MCF 10A (cell line): ENCODE results near the gene FOXL1. TPM values are rescaled to one million over a fixed set of nuclear protein-coding genes. Genes with fewer than 3 reads are reported as not detected.

Experiments
- BruUV-seq: library from RNA; stranded (reverse); fragments of 400-500 nt; replicated peaks from 2 replicates; lab custom pipeline; 2021; lab: Mats Ljungman, UMichigan
- CTCF ChIA-PET: fragments of 300-600 bp; sonication (Branson Sonifier 250); formaldehyde crosslinking; extraction: SDS; loops from one replicate; lab custom pipeline; 2021; ENCODE audit warnings: antibody characterized with exemption, inconsistent platforms; lab: Yijun Ruan, JAX
- POLR2A ChIA-PET: fragments of 300-600, 350-650 bp; sonication (Branson Sonifier 250); formaldehyde crosslinking; extraction: SDS; loops from one replicate; lab custom pipeline; 2020; ENCODE audit warnings: antibody characterized with exemption, inconsistent platforms; lab: Yijun Ruan, JAX
- DNase-seq: peaks from one replicate; pipeline ENCODE4 v3.0.0-alpha.2; 2018; ENCODE audit not compliant: unreplicated experiment
- H3K27ac Mint-ChIP-seq: one replicate; pipeline ENCODE4 v1.8.0; 2022; ENCODE audit warnings: mild to moderate bottlenecking, low read depth, mixed read lengths; ENCODE audit not compliant: unreplicated experiment
- H3K27me3 Mint-ChIP-seq: one replicate; pipeline ENCODE4 v1.8.0; 2022; ENCODE audit warnings: mixed read lengths; ENCODE audit not compliant: insufficient read depth, unreplicated experiment
- H3K36me3 Mint-ChIP-seq: one replicate; pipeline ENCODE4 v1.8.0; 2022; ENCODE audit warnings: mild to moderate bottlenecking, moderate library complexity, mixed read lengths; ENCODE audit not compliant: insufficient read depth, unreplicated experiment
- H3K4me1 Mint-ChIP-seq: one replicate; pipeline ENCODE4 v1.8.0; 2022; ENCODE audit warnings: mixed read lengths; ENCODE audit not compliant: insufficient read depth, unreplicated experiment
- H3K4me3 Mint-ChIP-seq: one replicate; pipeline ENCODE4 v1.8.0; 2022; ENCODE audit warnings: mild to moderate bottlenecking, moderate library complexity, mixed read lengths; ENCODE audit not compliant: unreplicated experiment
- H3K9me3 Mint-ChIP-seq: one replicate; pipeline ENCODE4 v1.8.0; 2022; ENCODE audit warnings: mixed read lengths; ENCODE audit not compliant: unreplicated experiment
- CTCF ChIP-seq: fragments of 200-600 bp; IDR thresholded peaks from one replicate; pipeline ENCODE4 v1.8.0; 2022; ENCODE audit warnings: antibody characterized with exemption, mild to moderate bottlenecking; ENCODE audit not compliant: unreplicated experiment
- intact Hi-C: fragments of 100-400 bp; cut with micrococcal nuclease; formaldehyde crosslinking; loops from 2 replicates; pipeline ENCODE4 v1.14.1; 2022
- total RNA-seq: library from RNA; stranded (reverse); gene quantifications from 2 replicates; pipeline ENCODE4 v1.2.3, GENCODE V29; 2022

The FOXL1 gene
- total RNA-seq, 1 experiment from 2014 or later = 4.9 TPM

DNA sequence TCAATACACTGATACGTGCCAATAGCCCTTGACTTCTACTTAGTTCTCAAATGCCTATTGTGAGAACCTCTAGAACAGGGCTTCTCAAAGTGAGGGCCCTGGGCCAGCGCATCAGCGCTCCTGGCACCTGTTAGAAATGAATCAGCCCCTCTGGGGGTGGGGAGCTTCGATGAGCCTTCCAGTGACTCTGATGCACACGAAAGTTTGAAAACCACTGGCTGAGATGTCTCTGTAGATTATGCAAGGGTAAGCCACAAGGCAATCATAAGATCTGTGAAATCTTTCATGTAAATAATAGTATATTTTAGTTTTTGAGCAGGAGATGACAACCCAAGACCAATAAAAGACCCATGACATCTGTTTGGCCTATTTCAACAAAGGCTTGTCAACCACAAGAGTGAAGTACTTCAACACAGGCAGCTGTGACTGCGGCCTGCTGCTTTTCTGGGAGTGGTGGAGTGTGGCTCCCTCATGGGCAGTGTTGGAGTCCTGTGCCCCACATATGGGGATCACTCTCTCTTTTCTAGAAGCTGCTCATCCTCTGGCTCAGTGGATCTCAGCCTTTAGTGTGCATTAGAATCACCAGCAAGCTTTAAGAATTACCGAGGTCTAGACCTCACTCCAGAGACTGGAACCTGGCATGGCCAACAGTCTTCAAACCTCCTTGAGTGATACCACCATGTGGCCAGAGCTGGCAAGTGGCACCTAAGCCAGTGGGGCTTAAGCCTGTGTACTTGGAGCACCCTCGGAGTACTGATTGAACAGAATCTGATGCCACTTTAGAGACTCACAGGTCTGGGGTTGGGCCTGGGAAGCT is 29.1 kb upstream of the FOXL1 start:
- H3K36me3 Mint-ChIP-seq = peaks cover 30% of the 10 kb centered on the region
- no peaks in the 10 kb centered on the region for H3K27me3 Mint-ChIP-seq
- H3K9me3 Mint-ChIP-seq = no peaks in the 10 kb centered on the region
- TF ChIP-seq CTCF = no peak
- ChIA-PET CTCF (interaction anchor here (0.9 kb wide), 1 partner anchor 30 kb away, joined by 3 read pairs; no protein-coding TSS in a partner anchor), POLR2A (no interaction called here)
- H3K4me3 Mint-ChIP-seq = no peak overlapping the region
- H3K27ac Mint-ChIP-seq = no peak overlapping the region
- H3K4me1 Mint-ChIP-seq = no peaks in the 10 kb centered on the region
- BruUV-seq = no TSS peak
- intact Hi-C loops = no loop called here
- DNase-seq = no peak

- POLR2A ChIA-PET = no interaction called here
- Mint-ChIP-seq H3K9me3 (no peaks in the 10 kb centered on the region), H3K4me1 (no peaks in the 10 kb centered on the region), H3K4me3 (no peak overlapping the region), H3K27ac (no peak overlapping the region), H3K36me3 (peaks cover 32% of the 10 kb centered on the region), H3K27me3 (no peaks in the 10 kb centered on the region)
- no TSS peak for BruUV-seq
- CTCF ChIA-PET = interaction anchor here (0.9 kb wide), 1 partner anchor 30 kb away, joined by 3 read pairs; no protein-coding TSS in a partner anchor
- no peak for DNase-seq
- intact Hi-C loops = no loop called here
- no peak for TF ChIP-seq CTCF
Measured at GRCh38 chr16:86549893-86550190, 28.5 kb upstream of the FOXL1 start.

- POLR2A ChIA-PET = no interaction called here
- no peak for DNase-seq
- CTCF ChIA-PET = interaction anchor here (1.2 kb wide), 1 partner anchor 17 kb away, joined by 4 read pairs; no protein-coding TSS in a partner anchor
- Mint-ChIP-seq H3K27ac (no peak overlapping the region), H3K4me3 (no peak overlapping the region), H3K9me3 (no peaks in the 10 kb centered on the region), H3K4me1 (no peaks in the 10 kb centered on the region), H3K36me3 (peaks cover 32% of the 10 kb centered on the region), H3K27me3 (no peaks in the 10 kb centered on the region)
- intact Hi-C loops = no loop called here
- BruUV-seq = no TSS peak
- no peak for TF ChIP-seq CTCF
Measured at GRCh38 chr16:86550281-86550680, 28.1 kb upstream of the FOXL1 start.

DNA sequence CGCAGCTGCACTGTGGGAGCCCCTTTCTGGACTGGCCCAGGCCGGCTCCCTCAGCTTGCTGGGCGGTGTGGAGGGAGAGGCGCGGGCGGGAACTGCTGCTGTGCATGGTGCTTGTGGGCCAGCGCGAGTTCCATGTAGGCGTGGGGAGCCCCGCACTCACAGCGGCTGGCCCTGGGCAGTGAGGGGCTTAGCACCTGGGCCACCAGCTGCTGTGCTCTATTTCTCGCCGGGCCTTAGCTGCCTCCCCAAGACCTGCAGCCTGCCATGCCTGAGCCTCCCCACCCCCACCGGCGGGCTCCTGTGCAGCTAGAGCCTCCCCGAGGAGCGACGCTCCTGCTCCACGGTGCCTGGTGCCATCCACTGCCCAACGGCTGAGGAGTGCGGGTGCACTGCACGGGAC is 25.0 kb upstream of the FOXL1 start:
- no peak for TF ChIP-seq CTCF
- Mint-ChIP-seq H3K4me1 (no peaks in the 10 kb centered on the region), H3K36me3 (peaks cover 13% of the 10 kb centered on the region), H3K4me3 (peak overlapping the region; percentile 95), H3K27ac (no peak overlapping the region), H3K9me3 (no peaks in the 10 kb centered on the region), H3K27me3 (no peaks in the 10 kb centered on the region)
- DNase-seq = no peak
- intact Hi-C loops = no loop called here
- no TSS peak for BruUV-seq
- CTCF ChIA-PET = interaction anchor here (0.6 kb wide), 1 partner anchor 117 kb away, joined by 3 read pairs; no protein-coding TSS in a partner anchor
- POLR2A ChIA-PET = interaction anchor here (0.7 kb wide), 1 partner anchor 722 kb away, joined by 3 read pairs; no protein-coding TSS in a partner anchor
